ENCODE results near the gene SECTM1. TPM values are rescaled to one million over a fixed set of nuclear protein-coding genes. Genes with fewer than 3 reads are reported as not detected.
A peak's percentile ranks its signal among the peaks of the same experiment; 100 is the strongest.

SECTM1 gene
- total and polyA plus RNA-seq, 2 experiments from 2014 or later, result 0.21 to 1.3 TPM

GRCh38 chr17:82369211-82369610 lies 35.6 kb upstream of the SECTM1 start (continued):
- TF ChIP-seq EZH2 (IDR thresholded peaks at IDR 0.05; ENCODE audit: low read depth, unreplicated experiment), result no peak
- TF ChIP-seq POLR2AphosphoS5 (IDR thresholded peaks at IDR 0.05; ENCODE audit: low read depth), result no peak
- TF ChIP-seq ZNF331 (CRISPR knock-in tag; IDR thresholded peaks at IDR 0.05; ENCODE audit: low read depth), result no peak
- no peak for TF ChIP-seq CREB1 (CRISPR knock-in tag; IDR thresholded peaks at IDR 0.05; ENCODE audit: low read depth)
- TF ChIP-seq NANOG (IDR thresholded peaks at IDR 0.05; ENCODE audit: borderline replicate concordance), result no peak
- TF ChIP-seq CTCF (conservative IDR thresholded peaks at IDR 0.05; ENCODE audit: low read depth in 2 of 2), result no peak
- TF ChIP-seq STAT1 (IDR thresholded peaks at IDR 0.05; ENCODE audit: unreplicated experiment), result no peak

GRCh38 chr17:82367724-82368524 lies 34.4 kb upstream of the SECTM1 start:
- Mint-ChIP-seq H3K4me1 (peaks cover 12% of the 10 kb centered on the region), H3K4me3 (peak overlapping the region; percentile 54), H3K9me3 (peaks cover 12% of the 10 kb centered on the region; the same call in 2 of the 3 replicates), H3K36me3 (ENCODE audit: low read depth) (peaks cover 4% of the 10 kb centered on the region; the same call in 2 of the 3 replicates), H3K27ac (no peak overlapping the region), H3K27me3 (ENCODE audit: insufficient read depth, low read depth, poor library complexity) (peaks cover 35% of the 10 kb centered on the region)
- no peak for TF ChIP-seq STAT1 (IDR thresholded peaks at IDR 0.05; ENCODE audit: unreplicated experiment)
- peak; percentile 44; the same call in 1 of the 2 replicates for TF ChIP-seq CREB1 (CRISPR knock-in tag; IDR thresholded peaks at IDR 0.05; ENCODE audit: low read depth)
- Histone ChIP-seq H3K79me2 (replicated peaks; ENCODE audit: insufficient read depth) (no peaks in the 10 kb centered on the region), H3K4me1 (ENCODE audit: insufficient read depth) (no peaks in the 10 kb centered on the region; the same call in 1 of the 2 replicates), H3K27me3 (ENCODE audit: insufficient read depth) (peaks cover 38% of the 10 kb centered on the region), H3F3A (replicated peaks; ENCODE audit: low read depth) (no peaks in the 10 kb centered on the region), H3K36me3 (ENCODE audit: insufficient read depth) (no peaks in the 10 kb centered on the region), H3K4me2 (0 out of 2 replicates have a peak overlapping the region, but pooled peaks have one; percentile 23), H3K27ac (ENCODE audit: low read depth) (no peak overlapping the region), H3K9me2 (ENCODE audit: insufficient read depth) (no peaks in the 10 kb centered on the region), H4K20me1 (replicated peaks; ENCODE audit: insufficient read depth) (no peaks in the 10 kb centered on the region), H3K4me3 (no peak overlapping the region), H2AFZ (no peak overlapping the region)
- peak; percentile 82 for ATAC-seq
- peak; percentile 82 for DNase-seq (ENCODE audit: low spot score)

GRCh38 chr17:82366749-82367148 lies 33.2 kb upstream of the SECTM1 start:
- peaks cover 26% of the 10 kb centered on the region for H3K27me3 ChIP-seq (ENCODE audit: insufficient read depth)
- no peak for DNase-seq (ENCODE audit: low spot score)
- no peak overlapping the region for H3K27ac ChIP-seq (ENCODE audit: low read depth)
- no peaks in the 10 kb centered on the region for H3K79me2 ChIP-seq (replicated peaks; ENCODE audit: insufficient read depth)
- no peaks in the 10 kb centered on the region for H4K20me1 ChIP-seq (replicated peaks; ENCODE audit: insufficient read depth)
- Mint-ChIP-seq H3K4me3 (no peak overlapping the region), H3K27me3 (ENCODE audit: insufficient read depth, low read depth, poor library complexity) (peaks cover 29% of the 10 kb centered on the region), H3K36me3 (ENCODE audit: low read depth) (peaks cover 4% of the 10 kb centered on the region; the same call in 2 of the 3 replicates), H3K27ac (no peak overlapping the region), H3K9me3 (peaks cover 12% of the 10 kb centered on the region; the same call in 2 of the 3 replicates), H3K4me1 (peaks cover 13% of the 10 kb centered on the region)
- TF ChIP-seq ZNF114 (CRISPR knock-in tag; IDR thresholded peaks at IDR 0.05), result no peak
- TF ChIP-seq ZNF462 (CRISPR knock-in tag; IDR thresholded peaks at IDR 0.05), result no peak
- TF ChIP-seq EZH2 (IDR thresholded peaks at IDR 0.05; ENCODE audit: low read depth, unreplicated experiment), result no peak
- no peak for TF ChIP-seq CREB1 (CRISPR knock-in tag; IDR thresholded peaks at IDR 0.05; ENCODE audit: low read depth)
- H3K4me2 ChIP-seq, result no peak overlapping the region
- no peaks in the 10 kb centered on the region for H3K9me2 ChIP-seq (ENCODE audit: insufficient read depth)
- H2AFZ ChIP-seq, result no peak overlapping the region
- no peaks in the 10 kb centered on the region; the same call in 1 of the 2 replicates for H3K4me1 ChIP-seq (ENCODE audit: insufficient read depth)
- ATAC-seq, result no peak
- no peak overlapping the region for H3K4me3 ChIP-seq
- H3F3A ChIP-seq (replicated peaks; ENCODE audit: low read depth), result no peaks in the 10 kb centered on the region
- H3K36me3 ChIP-seq (ENCODE audit: insufficient read depth), result no peaks in the 10 kb centered on the region
